Sigmoid colon (tissue), 7 donors: ENCODE results near the gene FLCN. TPM values are rescaled to one million over a fixed set of nuclear protein-coding genes. Genes with fewer than 3 reads are reported as not detected.

Experiments used
- DNase-seq: peaks from one replicate; pipeline ENCODE4 v3.0.0-alpha.2; 2019
- H3K27ac ChIP-seq, 4 donors: fragments of 200-600 bp; sonication (generic); one replicate each; pipeline ENCODE4 v1.5.1; 2016 to 2019; ENCODE audit warnings: mild to moderate bottlenecking in 1 of 4
- H3K27me3 ChIP-seq, 3 donors: fragments of 200-600 bp; sonication (generic); one replicate each; pipeline ENCODE4 v1.5.1; 2019; ENCODE audit warnings: mild to moderate bottlenecking in 1 of 3
- H3K36me3 ChIP-seq, 4 donors: fragments of 200-600 bp; sonication (generic); one replicate each; pipeline ENCODE4 v1.5.1; 2016 to 2019
- H3K4me1 ChIP-seq, 4 donors: fragments of 200-600 bp; sonication (generic); one replicate each; pipeline ENCODE4 v1.5.1; 2017 to 2019
- H3K4me3 ChIP-seq, 4 donors: fragments of 200-600 bp; sonication (generic); one replicate each; pipeline ENCODE4 v1.5.1; 2017 to 2019; ENCODE audit warnings: mild to moderate bottlenecking in 2 of 4, moderate library complexity in 1 of 4
- H3K9me3 ChIP-seq, 4 donors: fragments of 200-600 bp in 3 of 4; sonication (generic) in 3 of 4; one replicate each; pipeline versions ENCODE4 v1.5.1 to v1.6.1; 2013 to 2019
- EP300 ChIP-seq, 4 donors: sonication (generic); formaldehyde crosslinking; IDR thresholded peaks; one replicate each; pipeline ENCODE4 v1.6.1; 2017; ENCODE audit warnings: antibody characterized with exemption in 4 of 4
- POLR2A ChIP-seq, 2 donors: fragments of 450-650 bp; IDR thresholded peaks; one replicate each; pipeline ENCODE4 v1.6.1; 2016; ENCODE audit warnings: antibody characterized with exemption in 2 of 2, mild to moderate bottlenecking in 2 of 2, moderate library complexity in 2 of 2
- POLR2AphosphoS5 ChIP-seq, 4 donors: sonication (generic); formaldehyde crosslinking; IDR thresholded peaks; one replicate each; pipeline ENCODE4 v1.6.1; 2017; ENCODE audit warnings: antibody characterized with exemption in 4 of 4
- WGBS, 2 donors: extraction: QIAGEN DNeasy Blood & Tissue Kit; methylation state at CpG; one replicate each; pipeline ENCODE4 v1.1.7; 2013; 5-methylcytosine and 5-hydroxymethylcytosine counted together
- intact Hi-C: fragments of 100-400 bp; cut with DNase I; formaldehyde crosslinking; loops from one replicate; pipeline ENCODE4 v1.15.1; 2023
- polyA plus RNA-seq, 3 donors: library from polyadenylated mRNA; stranded (reverse); fragments of 200-250 nt; gene quantifications; one replicate each; pipeline ENCODE4 v1.2.3, GENCODE V29; 2013
- total RNA-seq, 4 donors: library from RNA; depleted of rRNA; stranded (reverse); fragments of >200 nt; gene quantifications; one replicate each; pipeline ENCODE4 v1.1.0, GENCODE V29; 2016
- TF ChIP-seq, protein P1 (sequence below), 4 experiments: fragments of 450-650 bp in 3 of 4; fragments of 200-600 bp in 1 of 4; IDR thresholded peaks; one replicate each; pipeline ENCODE4 v1.5.1; 2016 to 2019; ENCODE audit warnings: antibody characterized with exemption in 4 of 4, mild to moderate bottlenecking in 3 of 4, moderate library complexity in 2 of 4
- donor health status: healthy with polysubstance abuse.
- donor health status: Bipolar disorder and iron deficiency.
- donor health status: healthy.

The FLCN gene
- total and polyA plus RNA-seq, 7 donors, result 10.8 to 122 (median 41.5) TPM

DNA sequence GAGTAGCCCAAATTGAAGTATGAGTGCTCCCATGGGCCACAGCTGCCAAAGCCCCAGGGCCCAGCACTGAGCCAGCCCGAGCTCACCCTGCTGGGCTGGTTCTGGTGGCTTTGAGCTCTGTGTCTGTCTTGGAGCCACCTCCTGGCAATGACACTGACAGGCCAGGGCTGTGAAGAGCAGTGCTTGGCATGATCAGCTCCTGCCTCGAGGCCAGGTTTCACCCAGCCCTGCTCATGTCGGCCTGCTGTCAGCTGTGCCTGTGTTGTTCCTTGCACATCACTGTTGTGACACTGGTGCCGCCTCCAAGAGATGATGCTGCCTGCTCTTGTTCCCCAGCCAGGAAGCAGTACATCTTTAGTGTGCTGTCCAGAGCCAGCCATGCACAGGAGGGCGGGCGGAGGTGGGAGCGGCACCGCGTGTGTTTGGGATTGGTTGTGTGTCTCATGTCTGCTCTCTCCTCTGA, 56.8 kb downstream of the FLCN start:
- TF ChIP-seq POLR2AphosphoS5 (IDR thresholded peaks at IDR 0.05), result no peak
- no peak for TF ChIP-seq POLR2A (IDR thresholded peaks at IDR 0.05)
- TF ChIP-seq, protein P1, sequence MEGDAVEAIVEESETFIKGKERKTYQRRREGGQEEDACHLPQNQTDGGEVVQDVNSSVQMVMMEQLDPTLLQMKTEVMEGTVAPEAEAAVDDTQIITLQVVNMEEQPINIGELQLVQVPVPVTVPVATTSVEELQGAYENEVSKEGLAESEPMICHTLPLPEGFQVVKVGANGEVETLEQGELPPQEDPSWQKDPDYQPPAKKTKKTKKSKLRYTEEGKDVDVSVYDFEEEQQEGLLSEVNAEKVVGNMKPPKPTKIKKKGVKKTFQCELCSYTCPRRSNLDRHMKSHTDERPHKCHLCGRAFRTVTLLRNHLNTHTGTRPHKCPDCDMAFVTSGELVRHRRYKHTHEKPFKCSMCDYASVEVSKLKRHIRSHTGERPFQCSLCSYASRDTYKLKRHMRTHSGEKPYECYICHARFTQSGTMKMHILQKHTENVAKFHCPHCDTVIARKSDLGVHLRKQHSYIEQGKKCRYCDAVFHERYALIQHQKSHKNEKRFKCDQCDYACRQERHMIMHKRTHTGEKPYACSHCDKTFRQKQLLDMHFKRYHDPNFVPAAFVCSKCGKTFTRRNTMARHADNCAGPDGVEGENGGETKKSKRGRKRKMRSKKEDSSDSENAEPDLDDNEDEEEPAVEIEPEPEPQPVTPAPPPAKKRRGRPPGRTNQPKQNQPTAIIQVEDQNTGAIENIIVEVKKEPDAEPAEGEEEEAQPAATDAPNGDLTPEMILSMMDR (IDR thresholded peaks at IDR 0.05), result no peak
- TF ChIP-seq EP300 (IDR thresholded peaks at IDR 0.05), result no peak
- Histone ChIP-seq H3K27ac (no peak overlapping the region), H3K9me3 (no peaks in the 10 kb centered on the region), H3K4me3 (no peak overlapping the region), H3K36me3 (peaks cover 48 to 99% (median 61%) of the 10 kb centered on the region in 4 donors), H3K27me3 (no peaks in the 10 kb centered on the region), H3K4me1 (no peaks in the 10 kb centered on the region)
- no peak for DNase-seq
- intact Hi-C loops, result no loop called here
- WGBS, 2 donors, result 88 to 92% methylated on average over 9 of the region's 9 CpGs

DNA sequence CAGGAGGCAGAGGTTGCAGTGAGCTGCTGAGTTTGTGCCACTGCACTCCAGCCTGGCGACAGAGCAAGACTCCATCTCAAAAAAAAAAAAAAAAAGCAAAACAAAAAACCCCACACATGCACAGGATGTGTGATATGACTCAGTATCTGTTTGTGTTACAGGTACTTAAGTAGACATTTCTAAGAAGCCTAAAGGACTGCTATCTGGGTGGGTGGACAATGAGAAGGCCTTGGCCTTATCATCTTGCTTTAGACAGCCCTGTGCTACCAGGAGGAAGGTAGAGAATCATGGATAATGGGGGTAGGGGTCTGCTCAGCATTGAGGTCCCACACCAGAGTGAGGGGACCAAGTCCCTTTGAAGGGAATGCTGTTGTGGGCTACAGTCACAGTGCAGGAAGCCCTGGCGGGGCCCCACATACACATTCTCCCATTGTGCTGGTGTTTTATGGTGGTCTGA, 57.6 kb downstream of the FLCN start:
- no peaks in the 10 kb centered on the region for H3K27me3 ChIP-seq
- peaks cover 53 to 99% (median 67%) of the 10 kb centered on the region in 4 donors for H3K36me3 ChIP-seq
- no peaks in the 10 kb centered on the region for H3K4me1 ChIP-seq
- H3K9me3 ChIP-seq, result no peaks in the 10 kb centered on the region
- intact Hi-C loops, result no loop called here
- TF ChIP-seq EP300 (IDR thresholded peaks at IDR 0.05) (no peak), POLR2A (IDR thresholded peaks at IDR 0.05) (no peak), POLR2AphosphoS5 (IDR thresholded peaks at IDR 0.05) (no peak)
- TF ChIP-seq, protein P1 (IDR thresholded peaks at IDR 0.05), result no peak
- H3K27ac ChIP-seq, result no peak overlapping the region
- no peak overlapping the region for H3K4me3 ChIP-seq
- no peak for DNase-seq
- WGBS, 2 donors, result 75 to 88% methylated on average over 2 of the region's 2 CpGs

- H3K36me3 ChIP-seq, result peaks cover 69 to 100% (median 84%) of the 10 kb centered on the region in 4 donors
- H3K27ac ChIP-seq, result no peak overlapping the region
- H3K4me3 ChIP-seq, result no peak overlapping the region
- no peaks in the 10 kb centered on the region for H3K9me3 ChIP-seq
- H3K27me3 ChIP-seq, result no peaks in the 10 kb centered on the region
- no peak for TF ChIP-seq POLR2A (IDR thresholded peaks at IDR 0.05)
- TF ChIP-seq, protein P1 (IDR thresholded peaks at IDR 0.05), result no peak
- no peak for TF ChIP-seq EP300 (IDR thresholded peaks at IDR 0.05)
- no peak for TF ChIP-seq POLR2AphosphoS5 (IDR thresholded peaks at IDR 0.05)
- H3K4me1 ChIP-seq, result no peaks in the 10 kb centered on the region
- DNase-seq, result no peak
- whole genome bisulfite sequencing, 2 donors, result 94 to 95% methylated on average over 12 of the region's 12 CpGs
- intact Hi-C loops, result no loop called here
These were observed 59.8 kb downstream of the FLCN start for GRCh38 chr17:17177176-17177575.

- H3K9me3 ChIP-seq, result no peaks in the 10 kb centered on the region
- no peaks in the 10 kb centered on the region for H3K27me3 ChIP-seq
- no peaks in the 10 kb centered on the region for H3K4me1 ChIP-seq
- DNase-seq, result no peak
- H3K36me3 ChIP-seq, result peaks cover 72 to 100% (median 84%) of the 10 kb centered on the region in 4 donors
- 90 to 96% methylated on average over 12 of the region's 12 CpGs for WGBS, 2 donors
- H3K27ac ChIP-seq, result no peak overlapping the region
- TF ChIP-seq EP300 (IDR thresholded peaks at IDR 0.05) (no peak), POLR2AphosphoS5 (IDR thresholded peaks at IDR 0.05) (no peak), POLR2A (IDR thresholded peaks at IDR 0.05) (no peak)
- TF ChIP-seq, protein P1 (IDR thresholded peaks at IDR 0.05), result no peak
- intact Hi-C loops, result no loop called here
- H3K4me3 ChIP-seq, result no peak overlapping the region
These were observed 60.6 kb downstream of the FLCN start for GRCh38 chr17:17176341-17176740.

DNA sequence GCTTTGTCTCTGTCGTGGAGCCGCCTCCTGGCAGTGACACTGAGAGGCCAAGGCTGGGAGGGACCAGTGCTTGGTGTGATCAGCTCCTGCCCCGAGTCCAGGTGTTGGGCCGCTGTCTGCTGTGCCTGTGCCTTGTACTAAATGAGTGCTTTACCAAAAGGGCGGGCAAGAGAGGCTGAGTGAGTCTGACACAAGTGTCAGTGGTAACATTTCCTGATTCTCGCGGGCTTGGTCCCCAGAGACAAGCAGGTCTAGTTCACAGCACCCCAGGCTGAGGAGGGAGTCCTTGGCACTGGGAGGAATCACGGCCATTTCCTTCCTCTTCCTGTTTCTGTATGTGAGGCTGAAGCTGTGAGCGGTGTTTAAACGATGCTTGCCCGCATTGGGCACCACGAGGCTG, 61.1 kb downstream of the FLCN start:
- TF ChIP-seq POLR2AphosphoS5 (IDR thresholded peaks at IDR 0.05) (no peak), EP300 (IDR thresholded peaks at IDR 0.05) (no peak), POLR2A (IDR thresholded peaks at IDR 0.05) (no peak)
- TF ChIP-seq, protein P1 (IDR thresholded peaks at IDR 0.05), result no peak
- DNase-seq, result no peak
- intact Hi-C loops, result no loop called here
- Histone ChIP-seq H3K4me3 (no peak overlapping the region), H3K4me1 (no peaks in the 10 kb centered on the region), H3K27ac (no peak overlapping the region), H3K36me3 (peaks cover 72 to 98% (median 82%) of the 10 kb centered on the region in 4 donors), H3K27me3 (no peaks in the 10 kb centered on the region), H3K9me3 (no peaks in the 10 kb centered on the region)
- 66 to 87% methylated on average over 12 of the region's 12 CpGs for WGBS, 2 donors
